GM23248 (cell line): ENCODE results near the gene ATAD1. TPM values are rescaled to one million over a fixed set of nuclear protein-coding genes. Genes with fewer than 3 reads are reported as not detected.
"Not testable (repeated sequence)": the region's sequence is repeated elsewhere in the genome, so short reads cannot be mapped to it uniquely, and the experiment has no call there.

Source experiments
- DNase-seq: peaks from one replicate; pipeline ENCODE4 v3.0.0-alpha.2; 2015
- H2AFZ ChIP-seq: fragments of 200-600 bp; sonication (generic); 2 replicates; pipeline ENCODE4 v1.6.1; 2016; ENCODE audit warnings: antibody characterized with exemption
- H3F3A ChIP-seq: fragments of 200-600 bp; sonication (generic); 2 replicates; pipeline ENCODE4 v1.6.1; 2016; ENCODE audit warnings: mild to moderate bottlenecking, antibody characterized with exemption, mixed run types; ENCODE audit not compliant: insufficient read depth
- H3K27ac ChIP-seq: fragments of 200-600 bp; sonication (generic); 2 replicates; pipeline ENCODE4 v1.5.1; 2016; ENCODE audit warnings: mild to moderate bottlenecking
- H3K27me3 ChIP-seq: fragments of 200-600 bp; sonication (generic); replicated peaks from 2 replicates; pipeline ENCODE4 v1.6.1; 2016; ENCODE audit warnings: mild to moderate bottlenecking; ENCODE audit not compliant: insufficient read depth
- H3K36me3 ChIP-seq: fragments of 200-600 bp; sonication (generic); 2 replicates; pipeline ENCODE4 v1.6.1; 2016; ENCODE audit warnings: low read depth, mild to moderate bottlenecking
- H3K4me1 ChIP-seq: fragments of 200-600 bp; sonication (generic); 2 replicates; pipeline ENCODE4 v1.6.1; 2016; ENCODE audit warnings: mild to moderate bottlenecking; ENCODE audit not compliant: insufficient read depth
- H3K4me2 ChIP-seq: fragments of 200-600 bp; sonication (generic); one replicate; pipeline ENCODE4 v1.6.1; 2016; ENCODE audit warnings: mild to moderate bottlenecking; ENCODE audit not compliant: unreplicated experiment
- H3K4me3 ChIP-seq: fragments of 200-600 bp; sonication (generic); 2 replicates; pipeline ENCODE4 v1.5.1; 2016; ENCODE audit warnings: mild to moderate bottlenecking
- H3K79me2 ChIP-seq: fragments of 200-600 bp; sonication (generic); 2 replicates; pipeline ENCODE4 v1.6.1; 2016; ENCODE audit warnings: mild to moderate bottlenecking; ENCODE audit not compliant: insufficient read depth
- H3K9ac ChIP-seq: fragments of 200-600 bp; sonication (generic); 2 replicates; pipeline ENCODE4 v1.6.1; 2016; ENCODE audit warnings: mild to moderate bottlenecking
- H3K9me2 ChIP-seq: fragments of 200-600 bp; sonication (generic); 2 replicates; pipeline ENCODE4 v1.6.1; 2016; ENCODE audit warnings: mixed run types, mild to moderate bottlenecking, moderate library complexity; ENCODE audit not compliant: insufficient read depth
- H3K9me3 ChIP-seq: fragments of 200-600 bp; sonication (generic); one replicate; pipeline ENCODE4 v1.6.1; 2017; ENCODE audit warnings: low read depth
- H4K20me1 ChIP-seq: fragments of 200-600 bp; sonication (generic); 2 replicates; pipeline ENCODE4 v1.6.0; 2016; ENCODE audit not compliant: insufficient read depth
- EZH2 ChIP-seq: fragments of 200-600 bp; sonication (generic); IDR thresholded peaks from 2 replicates; pipeline ENCODE4 v1.6.1; 2018; ENCODE audit warnings: antibody characterized with exemption, mild to moderate bottlenecking; ENCODE audit not compliant: insufficient read depth, poor library complexity, severe bottlenecking
- EZH2phosphoT487 ChIP-seq: fragments of 200-600 bp; sonication (generic); IDR thresholded peaks from 2 replicates; pipeline ENCODE4 v1.6.1; 2018; ENCODE audit warnings: antibody characterized with exemption, moderate library complexity, mild to moderate bottlenecking, low read depth; ENCODE audit not compliant: insufficient read depth
- WGBS, 2 experiments: methylation state at CpG; one replicate each; pipeline ENCODE4 v1.1.6; 2015 to 2017; ENCODE audit warnings: low lambda C conversion rate in 2 of 2, low coverage in 1 of 2; ENCODE audit errors: missing lambda C conversion rate in 2 of 2; 5-methylcytosine and 5-hydroxymethylcytosine counted together
- in situ Hi-C: fragments of 300-500 bp; cut with MboI; formaldehyde crosslinking; loops from 2 replicates; pipeline ENCODE4 v1.15.0; 2020
- polyA plus RNA-seq: library from polyadenylated mRNA; unstranded; fragments of >200 nt; fragmentation: Nextera tagmentation; extraction: Ambion mirVana; gene quantifications from 2 replicates; pipeline ENCODE4 v1.2.1, GENCODE V29; 2016
- total RNA-seq: library from RNA; depleted of rRNA; stranded (reverse); fragments of >200 nt; shearing (Covaris generic); gene quantifications from 2 replicates; pipeline ENCODE4 v1.2.3, GENCODE V29; 2014

ATAD1 gene
- total and polyA plus RNA-seq, 2 experiments from 2014 or later: 52.4 to 66.8 TPM

- Histone ChIP-seq H2AFZ (peak overlapping the region; percentile 88), H4K20me1 (peaks cover 6% of the 10 kb centered on the region; the same call in 1 of the 2 replicates), H3K27ac (peak overlapping the region; percentile 93), H3K9me2 (no peaks in the 10 kb centered on the region), H3K36me3 (no peaks in the 10 kb centered on the region), H3K4me1 (no peaks in the 10 kb centered on the region), H3K4me2 (peak overlapping the region; percentile 94), H3K4me3 (peak overlapping the region; percentile 98), H3K27me3 (no peaks in the 10 kb centered on the region), H3K79me2 (peaks cover 32% of the 10 kb centered on the region), H3K9me3 (no peaks in the 10 kb centered on the region), H3F3A (peaks cover 43% of the 10 kb centered on the region), H3K9ac (peak overlapping the region; percentile 94)
- TF ChIP-seq EZH2 (no peak), EZH2phosphoT487 (no peak)
- DNase-seq: peak; percentile 98
- WGBS, 2 experiments: 1 to 2% methylated on average over 55 of the region's 57 CpGs
- in situ Hi-C loops: no loop called here
Measured at GRCh38 chr10:87861953-87862678, 44.1 kb upstream of the ATAD1 start.

- Histone ChIP-seq H3F3A (peaks cover 43% of the 10 kb centered on the region), H3K27me3 (no peaks in the 10 kb centered on the region), H4K20me1 (peaks cover 3% of the 10 kb centered on the region; the same call in 1 of the 2 replicates), H2AFZ (peak overlapping the region; percentile 88), H3K9me3 (no peaks in the 10 kb centered on the region), H3K9ac (peak overlapping the region; percentile 94), H3K4me3 (peak overlapping the region; percentile 98), H3K79me2 (peaks cover 26% of the 10 kb centered on the region), H3K36me3 (no peaks in the 10 kb centered on the region), H3K9me2 (no peaks in the 10 kb centered on the region), H3K4me2 (peak overlapping the region; percentile 94), H3K4me1 (no peaks in the 10 kb centered on the region), H3K27ac (peak overlapping the region; percentile 93)
- peak; percentile 94 for DNase-seq
- 7 to 12% methylated on average over 16 of the region's 16 CpGs for WGBS, 2 experiments
- in situ Hi-C loops: no loop called here
- TF ChIP-seq EZH2: no peak
- no peak for TF ChIP-seq EZH2phosphoT487
Measured at GRCh38 chr10:87861566-87861952, 43.5 kb upstream of the ATAD1 start.

GRCh38 chr10:87860816-87861403 is 42.9 kb upstream of the ATAD1 start:
- Histone ChIP-seq H3K27ac (peak overlapping the region; percentile 93), H3K9me3 (no peaks in the 10 kb centered on the region), H3K27me3 (no peaks in the 10 kb centered on the region), H3F3A (peaks cover 43% of the 10 kb centered on the region), H3K9ac (peak overlapping the region; percentile 94; the same call in 1 of the 2 replicates), H3K4me2 (peak overlapping the region; percentile 94), H3K4me1 (no peaks in the 10 kb centered on the region), H3K4me3 (peak overlapping the region; percentile 98; the same call in 1 of the 2 replicates), H3K9me2 (no peaks in the 10 kb centered on the region), H3K79me2 (peaks cover 20% of the 10 kb centered on the region), H3K36me3 (no peaks in the 10 kb centered on the region), H2AFZ (peak overlapping the region; percentile 88), H4K20me1 (no peaks in the 10 kb centered on the region; the same call in 1 of the 2 replicates)
- WGBS, 2 experiments: 78 to 87% methylated on average over 4 of the region's 4 CpGs
- DNase-seq: no peak
- in situ Hi-C loops: no loop called here
- TF ChIP-seq EZH2 (no peak), EZH2phosphoT487 (no peak)

GRCh38 chr10:87860156-87860795 is 42.2 kb upstream of the ATAD1 start:
- Histone ChIP-seq H3K9me3 (no peaks in the 10 kb centered on the region), H3K36me3 (no peaks in the 10 kb centered on the region), H3K4me3 (no peak overlapping the region), H3F3A (peaks cover 39% of the 10 kb centered on the region), H3K9me2 (no peaks in the 10 kb centered on the region), H3K4me1 (no peaks in the 10 kb centered on the region), H3K9ac (no peak overlapping the region), H2AFZ (peak overlapping the region; percentile 26; the same call in 1 of the 2 replicates), H3K27ac (no peak overlapping the region), H3K4me2 (no peak overlapping the region), H3K79me2 (peaks cover 13% of the 10 kb centered on the region), H4K20me1 (no peaks in the 10 kb centered on the region; the same call in 1 of the 2 replicates), H3K27me3 (no peaks in the 10 kb centered on the region)
- in situ Hi-C loops: no loop called here
- DNase-seq: peak; percentile 66
- no peak for TF ChIP-seq EZH2phosphoT487
- WGBS, 2 experiments: 32 to 35% methylated on average over 3 of the region's 3 CpGs

GRCh38 chr10:87855665-87856064 is 37.6 kb upstream of the ATAD1 start:
- WGBS, 2 experiments: 93% methylated on average over 4 of the region's 4 CpGs
- not testable (repeated sequence) for H3K9me3 ChIP-seq, H2AFZ ChIP-seq, H3K4me2 ChIP-seq, H3K9ac ChIP-seq, H3K36me3 ChIP-seq, H3K27me3 ChIP-seq, H3K27ac ChIP-seq, H3K4me3 ChIP-seq, H4K20me1 ChIP-seq, H3K9me2 ChIP-seq, H3F3A ChIP-seq, H3K4me1 ChIP-seq, H3K79me2 ChIP-seq, DNase-seq
- in situ Hi-C loops: loop anchor here (10.0 kb wide), 2 partner anchors 539 to 699 kb away; no protein-coding TSS in a partner anchor

GRCh38 chr10:87855247-87855646 is 37.2 kb upstream of the ATAD1 start:
- H3K4me1 ChIP-seq, H3K79me2 ChIP-seq, H3K27ac ChIP-seq, DNase-seq, H4K20me1 ChIP-seq, H3K36me3 ChIP-seq, H3F3A ChIP-seq, H3K4me3 ChIP-seq, H3K27me3 ChIP-seq, H3K9ac ChIP-seq, H2AFZ ChIP-seq, H3K4me2 ChIP-seq, H3K9me3 ChIP-seq, H3K9me2 ChIP-seq: not testable (repeated sequence)
- in situ Hi-C loops: loop anchor here (10.0 kb wide), 2 partner anchors 540 to 700 kb away; no protein-coding TSS in a partner anchor
- WGBS, 2 experiments: 89 to 92% methylated on average over 5 of the region's 5 CpGs
